ENCODE measurements around the gene DPPA5. TPM values are rescaled to one million over a fixed set of nuclear protein-coding genes. Genes with fewer than 3 reads are reported as not detected.

The DPPA5 gene
- total and polyA plus RNA-seq, 3 donors from 2014 or later = 0.94 to 2.3 (median 1.7) TPM

- whole genome bisulfite sequencing, 2 donors = 45 to 76% methylated on average over 16 of the region's 16 CpGs
- TF ChIP-seq CTCF (IDR thresholded peaks at IDR 0.05) = no peak
- no peak for TF ChIP-seq POLR2A (IDR thresholded peaks at IDR 0.05)
- intact Hi-C loops (cut with DNase I; ENCODE audit: low total_unique reads) = no loop called here
- Histone ChIP-seq H3K4me1 (no peaks in the 10 kb centered on the region), H3K27ac (no peak overlapping the region), H3K9me3 (no peaks in the 10 kb centered on the region), H3K36me3 (ENCODE audit: low read depth, missing control alignments) (no peaks in the 10 kb centered on the region), H3K27me3 (no peaks in the 10 kb centered on the region), H3K4me3 (no peak overlapping the region)
- no peak for DNase-seq
Measured at GRCh38 chr6:73367761-73368355, 13.8 kb upstream of the DPPA5 start.

- Histone ChIP-seq H3K9me3 (no peaks in the 10 kb centered on the region), H3K27ac (no peak overlapping the region), H3K36me3 (ENCODE audit: low read depth, missing control alignments) (no peaks in the 10 kb centered on the region), H3K27me3 (no peaks in the 10 kb centered on the region), H3K4me3 (no peak overlapping the region), H3K4me1 (no peaks in the 10 kb centered on the region)
- no peak for DNase-seq
- TF ChIP-seq POLR2A (IDR thresholded peaks at IDR 0.05) (no peak), CTCF (IDR thresholded peaks at IDR 0.05) (no peak)
- 83 to 86% methylated on average over 9 of the region's 9 CpGs for WGBS, 2 donors
- intact Hi-C loops (cut with DNase I; ENCODE audit: low total_unique reads) = no loop called here
Measured at GRCh38 chr6:73364549-73364948, 10.5 kb upstream of the DPPA5 start.

- intact Hi-C loops (cut with DNase I; ENCODE audit: low total_unique reads) = no loop called here
Measured at GRCh38 chr6:73364121-73364520, 10.0 kb upstream of the DPPA5 start.

GRCh38 chr6:73363537-73363875, 9.4 kb upstream of the DPPA5 start:
- Histone ChIP-seq H3K9me3 (no peaks in the 10 kb centered on the region), H3K4me1 (no peaks in the 10 kb centered on the region), H3K27me3 (no peaks in the 10 kb centered on the region), H3K36me3 (ENCODE audit: low read depth, missing control alignments) (no peaks in the 10 kb centered on the region), H3K27ac (no peak overlapping the region), H3K4me3 (no peak overlapping the region)
- intact Hi-C loops (cut with DNase I; ENCODE audit: low total_unique reads) = no loop called here
- 65 to 78% methylated on average over 13 to 23 of the region's 23 CpGs for WGBS, 2 donors
- DNase-seq = no peak
- TF ChIP-seq CTCF (IDR thresholded peaks at IDR 0.05) (no peak), POLR2A (IDR thresholded peaks at IDR 0.05) (no peak)

More at GRCh38 chr6:73364121-73364520, 10.0 kb upstream of the DPPA5 start:
- Histone ChIP-seq H3K27me3 (no peaks in the 10 kb centered on the region), H3K9me3 (no peaks in the 10 kb centered on the region), H3K27ac (no peak overlapping the region), H3K4me1 (no peaks in the 10 kb centered on the region), H3K36me3 (ENCODE audit: low read depth, missing control alignments) (no peaks in the 10 kb centered on the region), H3K4me3 (no peak overlapping the region)
- WGBS, 2 donors = 64 to 80% methylated on average over 14 of the region's 14 CpGs
- TF ChIP-seq POLR2A (IDR thresholded peaks at IDR 0.05) = no peak
- no peak for TF ChIP-seq CTCF (IDR thresholded peaks at IDR 0.05)
- DNase-seq = no peak

- no peaks in the 10 kb centered on the region for H3K27me3 ChIP-seq
- TF ChIP-seq CTCF (IDR thresholded peaks at IDR 0.05) = no peak
- no peak for TF ChIP-seq POLR2A (IDR thresholded peaks at IDR 0.05)
- intact Hi-C loops (cut with DNase I; ENCODE audit: low total_unique reads) = no loop called here
Measured at GRCh38 chr6:73362869-73363536, 8.9 kb upstream of the DPPA5 start.

More at GRCh38 chr6:73362869-73363536, 8.9 kb upstream of the DPPA5 start:
- no peaks in the 10 kb centered on the region for H3K9me3 ChIP-seq
- no peak overlapping the region for H3K27ac ChIP-seq
- no peaks in the 10 kb centered on the region for H3K36me3 ChIP-seq (ENCODE audit: low read depth, missing control alignments)
- no peaks in the 10 kb centered on the region for H3K4me1 ChIP-seq
- H3K4me3 ChIP-seq = no peak overlapping the region
- WGBS, 2 donors = 64 to 76% methylated on average over 30 to 31 of the region's 31 CpGs
- no peak for DNase-seq
